GM18508 (cell line): Measurements from ENCODE around the gene AOC2.

Experiments
- ATAC-seq: cut with Tn5 transposase; IDR thresholded peaks from one replicate; pipeline ENCODE4 v1.9.1; 2021; ENCODE audit warnings: moderate number of reproducible peaks; ENCODE audit not compliant: insufficient read depth, unreplicated experiment

AOC2 gene, protein sequence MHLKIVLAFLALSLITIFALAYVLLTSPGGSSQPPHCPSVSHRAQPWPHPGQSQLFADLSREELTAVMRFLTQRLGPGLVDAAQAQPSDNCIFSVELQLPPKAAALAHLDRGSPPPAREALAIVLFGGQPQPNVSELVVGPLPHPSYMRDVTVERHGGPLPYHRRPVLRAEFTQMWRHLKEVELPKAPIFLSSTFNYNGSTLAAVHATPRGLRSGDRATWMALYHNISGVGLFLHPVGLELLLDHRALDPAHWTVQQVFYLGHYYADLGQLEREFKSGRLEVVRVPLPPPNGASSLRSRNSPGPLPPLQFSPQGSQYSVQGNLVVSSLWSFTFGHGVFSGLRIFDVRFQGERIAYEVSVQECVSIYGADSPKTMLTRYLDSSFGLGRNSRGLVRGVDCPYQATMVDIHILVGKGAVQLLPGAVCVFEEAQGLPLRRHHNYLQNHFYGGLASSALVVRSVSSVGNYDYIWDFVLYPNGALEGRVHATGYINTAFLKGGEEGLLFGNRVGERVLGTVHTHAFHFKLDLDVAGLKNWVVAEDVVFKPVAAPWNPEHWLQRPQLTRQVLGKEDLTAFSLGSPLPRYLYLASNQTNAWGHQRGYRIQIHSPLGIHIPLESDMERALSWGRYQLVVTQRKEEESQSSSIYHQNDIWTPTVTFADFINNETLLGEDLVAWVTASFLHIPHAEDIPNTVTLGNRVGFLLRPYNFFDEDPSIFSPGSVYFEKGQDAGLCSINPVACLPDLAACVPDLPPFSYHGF

GRCh38 chr17:42844271-42844670, at the start of gene AOC2:
AOC2 (plus strand) TSS chr17:42844580; CDS start chr17:42844627, 47 bp downstream.
- ATAC-seq: no peak

- ATAC-seq: no peak
Measured at GRCh38 chr17:42795061-42795460, 49.3 kb upstream of the AOC2 start.

DNA sequence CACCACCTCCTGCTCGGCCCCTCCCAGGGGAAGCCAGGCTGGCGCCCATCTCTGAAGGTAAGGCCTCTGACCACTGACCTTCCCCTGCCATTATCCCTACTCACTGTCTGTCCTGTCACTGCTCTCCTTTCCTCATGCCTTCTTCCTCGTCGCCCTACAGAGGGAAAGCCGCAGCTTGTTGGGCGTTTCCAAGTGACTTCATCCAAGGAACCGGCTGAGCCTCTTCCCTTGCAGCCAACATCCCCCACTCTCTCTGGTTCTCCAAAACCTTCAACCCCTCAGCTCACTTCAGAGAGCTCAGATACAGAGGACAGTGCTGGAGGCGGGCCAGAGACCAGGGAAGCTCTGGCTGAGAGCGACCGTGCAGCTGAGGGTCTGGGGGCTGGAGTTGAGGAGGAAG, 48.9 kb upstream of the AOC2 start:
- no peak for ATAC-seq

GRCh38 chr17:42796066-42796758, 48.2 kb upstream of the AOC2 start:
- no peak for ATAC-seq

DNA sequence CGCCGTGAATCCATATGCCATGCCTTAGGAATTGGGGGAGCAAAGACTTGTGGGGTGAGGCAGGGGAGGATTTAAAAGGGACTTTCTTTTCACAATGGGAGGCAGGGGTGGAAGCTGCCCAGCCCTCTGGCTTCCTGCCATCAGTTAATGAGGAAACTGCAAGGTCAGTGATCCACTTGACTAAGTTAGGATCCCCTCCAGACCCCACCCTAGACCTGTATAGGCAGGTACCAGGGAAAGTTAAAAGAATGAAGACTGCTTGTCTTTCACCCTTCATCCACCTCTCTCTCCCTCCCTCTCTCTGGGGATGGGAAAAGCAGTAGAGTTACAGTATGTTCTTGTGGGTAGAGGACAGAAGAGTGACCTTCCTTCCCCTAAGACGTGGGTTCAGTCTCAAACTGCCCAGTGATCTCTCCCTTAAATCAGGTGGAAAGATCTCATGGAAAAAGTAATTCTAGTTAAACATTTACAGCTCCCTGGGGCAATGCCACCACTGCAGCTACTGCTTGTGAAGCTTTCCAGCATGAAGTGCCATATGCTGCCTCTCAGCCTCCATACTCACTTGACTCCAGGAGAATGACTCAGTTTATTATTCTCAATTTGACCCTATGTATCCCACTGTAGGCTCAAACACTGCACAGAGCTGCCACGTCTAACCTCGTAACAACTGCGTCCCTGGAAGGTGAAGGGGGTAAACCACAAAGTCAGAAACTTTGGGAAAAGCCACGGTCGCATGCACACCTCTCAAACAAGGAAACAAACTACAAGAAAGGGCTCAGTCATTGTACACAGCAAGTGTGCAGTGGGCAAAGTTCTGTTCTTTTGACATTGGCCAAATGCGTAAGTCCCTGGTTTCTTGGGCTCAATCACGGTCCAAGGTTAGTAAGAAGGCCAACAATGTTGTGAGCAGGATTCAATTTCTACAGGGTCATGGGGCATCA, 47.0 kb upstream of the AOC2 start:
- ATAC-seq: no peak

DNA sequence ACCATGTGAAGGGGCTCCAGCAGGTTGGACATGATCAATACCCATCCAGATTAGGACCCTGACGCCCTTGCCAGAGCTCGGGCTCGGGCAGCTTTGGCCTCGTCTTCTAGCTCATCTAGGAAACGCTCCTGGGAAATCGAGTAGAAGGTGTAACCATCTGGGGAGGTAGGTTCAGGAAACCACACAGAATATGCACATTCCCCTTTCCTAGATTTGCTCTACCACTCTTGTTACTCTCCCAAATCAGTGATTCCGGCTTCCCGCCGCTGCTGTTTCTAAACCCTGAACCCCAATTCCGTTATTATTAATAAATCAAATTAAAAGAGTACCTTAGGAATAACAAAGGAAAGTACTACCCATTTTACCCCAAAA, 46.4 kb upstream of the AOC2 start:
- ATAC-seq: no peak

- ATAC-seq: no peak
Measured at GRCh38 chr17:42798383-42799380, 45.7 kb upstream of the AOC2 start, which contains the start of the genes CNTD1 and COA3. CNTD1 (plus strand) TSS chr17:42798861; CDS start chr17:42799068, 207 bp downstream. COA3 (minus strand) TSS chr17:42798704; CDS start chr17:42798681, 23 bp downstream.

- ATAC-seq: no peak
Measured at GRCh38 chr17:42803074-42803883, 41.1 kb upstream of the AOC2 start.

- no peak for ATAC-seq
Measured at GRCh38 chr17:42804918-42805367, 39.4 kb upstream of the AOC2 start.

DNA sequence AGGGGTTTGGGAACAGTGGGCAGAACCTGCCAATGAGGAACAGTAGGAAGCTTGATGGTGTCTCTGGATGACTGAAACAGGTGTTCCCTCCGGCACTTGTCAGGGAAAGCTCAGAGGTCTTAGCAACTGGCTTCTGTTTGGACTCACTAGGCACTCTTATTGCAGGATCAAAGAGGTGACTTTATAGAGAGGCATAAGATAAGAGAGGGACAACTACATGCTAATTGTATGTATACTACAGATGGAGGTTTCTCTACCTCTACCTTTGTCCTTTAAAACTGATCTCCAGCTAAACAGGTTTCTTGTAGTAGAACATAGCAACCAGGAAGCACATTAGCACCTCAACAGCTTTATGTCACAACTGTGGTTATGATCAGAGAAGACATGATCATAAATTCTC, 38.1 kb upstream of the AOC2 start:
- no peak for ATAC-seq

DNA sequence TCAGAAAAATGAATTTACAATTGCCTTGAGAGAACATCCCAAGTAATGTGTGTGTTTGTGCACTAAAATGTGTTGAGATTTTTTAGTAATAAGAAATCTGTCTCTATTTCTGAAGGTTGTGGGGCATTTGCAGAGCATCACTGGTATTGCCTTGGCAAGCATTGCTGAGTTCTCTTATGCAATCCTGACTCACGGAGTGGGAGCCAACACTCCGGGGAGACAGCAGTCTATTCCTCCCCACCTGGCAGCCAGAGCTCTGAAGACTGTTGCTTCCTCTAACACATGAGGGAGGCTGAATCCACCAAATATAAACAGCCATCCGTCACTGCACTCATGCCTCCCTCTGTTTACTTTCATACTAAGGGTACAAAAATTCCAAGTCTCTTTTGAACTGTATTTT, 35.1 kb upstream of the AOC2 start:
- no peak for ATAC-seq

DNA sequence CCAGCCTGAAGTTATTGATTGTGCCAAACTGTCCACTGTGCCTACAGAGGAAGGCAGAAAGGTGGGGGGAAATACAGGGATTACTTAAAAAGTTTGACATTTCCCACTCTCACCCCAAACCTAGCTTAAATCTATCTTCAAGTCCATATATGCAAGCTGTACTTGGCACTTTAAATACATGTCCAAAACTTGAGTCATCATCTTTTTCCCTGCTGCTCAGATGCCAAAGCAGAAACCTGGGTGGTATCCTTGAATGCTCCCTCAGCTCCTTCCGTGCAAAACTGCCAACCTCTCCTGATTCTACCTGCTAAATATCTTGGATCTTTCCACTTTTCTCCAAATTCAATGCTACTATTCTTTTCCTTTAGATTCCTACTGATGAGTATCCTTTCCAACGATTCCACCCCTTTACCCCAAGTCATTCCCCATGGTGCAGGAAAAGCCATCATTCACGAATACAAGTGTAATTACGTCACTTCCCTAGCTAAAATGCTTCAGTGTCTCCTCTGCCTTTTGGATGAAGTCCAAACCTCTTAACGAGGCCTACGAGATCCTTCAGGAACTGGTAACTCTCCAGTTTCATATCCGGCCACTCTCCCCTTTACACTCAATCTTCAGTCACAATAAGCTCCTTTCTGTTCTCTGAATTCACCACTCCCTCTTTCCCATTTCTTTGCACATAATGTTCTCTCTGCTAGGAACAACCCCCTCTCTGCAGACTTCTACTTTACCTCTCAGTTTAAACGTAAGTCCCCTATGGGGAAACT, 29.6 kb upstream of the AOC2 start:
- no peak for ATAC-seq

DNA sequence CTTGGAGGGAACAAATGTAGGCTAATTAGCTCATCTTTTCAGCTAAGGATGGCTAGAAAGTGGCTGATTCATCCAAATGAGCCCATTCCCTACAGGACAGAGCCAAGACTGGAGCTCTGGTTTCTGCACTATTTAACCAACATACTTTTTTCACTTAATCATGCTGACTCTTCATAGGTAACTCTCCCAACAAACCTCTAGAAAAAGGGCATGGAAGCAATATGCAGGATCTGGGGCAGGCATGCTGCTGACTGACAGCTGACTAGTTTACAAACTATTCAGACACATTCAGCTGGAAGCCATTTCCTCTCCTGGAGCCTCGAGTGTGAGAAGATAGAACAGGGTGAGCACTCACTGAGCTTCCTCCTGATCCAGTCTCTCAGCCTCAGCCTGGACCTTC, 26.5 kb upstream of the AOC2 start:
- no peak for ATAC-seq

DNA sequence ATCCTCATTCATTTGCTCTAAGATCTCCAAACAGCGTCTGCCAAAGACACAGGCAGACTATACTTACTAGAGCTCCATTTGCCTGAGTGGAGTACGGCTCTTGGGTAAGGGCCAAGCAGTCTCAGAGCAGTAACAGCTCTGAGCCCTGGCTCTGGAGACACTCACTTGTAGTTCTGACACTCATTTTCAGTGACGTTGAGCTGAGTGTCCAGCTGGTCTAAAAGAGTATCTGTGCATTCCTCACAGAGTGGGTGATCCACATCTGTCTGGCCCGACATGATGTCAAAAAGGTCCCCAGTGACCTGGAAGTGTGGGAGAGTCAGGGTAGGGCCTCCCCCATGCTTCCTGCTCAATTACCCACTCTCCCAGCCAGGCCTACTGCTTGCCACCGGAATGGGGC, 26.0 kb upstream of the AOC2 start:
- ATAC-seq: no peak

GRCh38 chr17:42819939-42820535, 24.3 kb upstream of the AOC2 start:
- ATAC-seq: no peak

GRCh38 chr17:42821176-42821575, 23.2 kb upstream of the AOC2 start:
- no peak for ATAC-seq

DNA sequence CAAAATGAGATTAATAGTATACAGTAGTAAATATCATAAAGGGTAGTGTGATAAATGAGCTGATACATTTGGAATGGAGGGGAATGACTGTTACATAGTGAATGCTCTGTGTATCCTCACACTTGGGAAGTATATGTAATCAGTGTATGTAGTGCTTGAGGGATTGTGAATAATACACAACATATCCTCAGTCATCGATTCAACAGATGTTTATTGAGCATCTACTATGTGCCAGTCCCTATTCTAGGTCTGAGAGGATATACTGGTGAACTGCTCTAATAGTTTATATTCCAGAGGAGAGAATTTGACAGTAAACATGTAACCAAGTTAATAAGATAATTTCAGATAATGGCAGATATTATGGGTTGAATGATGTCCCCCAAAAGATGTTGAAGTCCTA, 16.9 kb upstream of the AOC2 start:
- ATAC-seq: no peak
